Nephron (organoid): Measurements from ENCODE around the gene XRN1.

Experiments used
- H3K27ac Mint-ChIP-seq, 3 experiments: 2 replicates each; pipeline ENCODE4 v1.8.0; 2020; ENCODE audit warnings: mixed read lengths in 3 of 3, mild to moderate bottlenecking in 2 of 3, moderate library complexity in 1 of 3
- H3K27me3 Mint-ChIP-seq: 2 replicates; pipeline ENCODE4 v1.8.0; 2021; ENCODE audit warnings: low read depth, mild to moderate bottlenecking, moderate library complexity, mixed read lengths
- H3K36me3 Mint-ChIP-seq: 2 replicates; pipeline ENCODE4 v1.8.0; 2020; ENCODE audit warnings: low read depth, mixed read lengths
- H3K4me1 Mint-ChIP-seq: 2 replicates; pipeline ENCODE4 v1.8.0; 2020; ENCODE audit warnings: mixed read lengths
- H3K4me3 Mint-ChIP-seq, 3 experiments: 2 replicates each; pipeline ENCODE4 v1.8.0; 2020; ENCODE audit warnings: mild to moderate bottlenecking in 3 of 3, mixed read lengths in 3 of 3, moderate library complexity in 2 of 3
- H3K9me3 Mint-ChIP-seq: 2 replicates; pipeline ENCODE4 v1.8.0; 2020; ENCODE audit warnings: mixed read lengths
- CTCF ChIP-seq, 3 experiments: fragments of 200-600 bp; sonication (generic); IDR thresholded peaks; one replicate each; pipeline ENCODE4 v1.5.0; 2021; ENCODE audit warnings: antibody characterized with exemption in 3 of 3; ENCODE audit not compliant: unreplicated experiment in 3 of 3

Gene XRN1

GRCh38 chr3:142481196-142481595 lies 33.4 kb upstream of the XRN1 start:
- Mint-ChIP-seq H3K9me3 (peaks cover 52% of the 10 kb centered on the region), H3K36me3 (peaks cover 78% of the 10 kb centered on the region), H3K27me3 (no peaks in the 10 kb centered on the region), H3K4me1 (no peaks in the 10 kb centered on the region), H3K27ac (no peak overlapping the region), H3K4me3 (no peak overlapping the region)
- TF ChIP-seq CTCF (IDR thresholded peaks at IDR 0.05; ENCODE audit: unreplicated experiment in 3 of 3), result no peak

DNA sequence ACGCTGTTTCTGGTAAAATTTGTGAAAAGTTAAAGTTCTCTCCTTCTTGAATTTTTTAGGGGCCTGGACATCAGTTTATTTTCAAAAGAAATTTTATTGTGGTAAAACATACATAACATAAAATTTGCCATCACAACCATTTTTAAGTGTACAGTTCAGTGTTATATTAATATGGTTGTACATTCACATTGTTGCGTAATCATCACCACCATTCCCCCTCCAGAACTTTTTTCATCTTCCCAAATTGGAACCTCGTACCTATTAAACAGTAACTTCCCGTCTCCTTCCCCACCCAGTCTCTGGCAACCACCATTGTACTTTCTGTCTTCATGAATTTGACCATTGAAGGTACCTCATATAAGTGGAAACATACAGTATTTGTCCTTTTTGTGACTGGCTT lies 23.0 kb upstream of the XRN1 start:
- H3K4me3 Mint-ChIP-seq, result no peak overlapping the region
- no peaks in the 10 kb centered on the region for H3K4me1 Mint-ChIP-seq
- H3K27ac Mint-ChIP-seq, result no peak overlapping the region
- no peak for TF ChIP-seq CTCF (IDR thresholded peaks at IDR 0.05; ENCODE audit: unreplicated experiment in 3 of 3)
- peaks cover 17% of the 10 kb centered on the region for H3K9me3 Mint-ChIP-seq
- no peaks in the 10 kb centered on the region for H3K27me3 Mint-ChIP-seq
- peaks cover 24% of the 10 kb centered on the region for H3K36me3 Mint-ChIP-seq

DNA sequence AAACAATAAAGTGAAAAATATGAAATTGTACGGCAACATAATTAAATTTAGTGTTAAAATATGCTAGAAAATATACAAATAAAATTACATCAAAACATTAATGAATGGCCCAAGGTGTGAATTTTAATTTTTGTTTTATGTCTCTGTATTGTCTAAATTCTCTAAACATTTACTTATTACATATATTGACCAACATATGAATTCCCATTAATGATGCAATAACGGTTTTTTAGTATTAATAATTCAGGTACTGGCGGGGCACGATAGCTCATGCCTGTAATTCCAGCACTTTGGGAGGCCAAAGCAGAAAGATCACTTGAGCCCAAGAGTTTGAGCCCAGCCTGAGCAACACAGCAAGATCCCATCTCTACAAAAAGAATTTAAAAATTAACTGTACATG lies 20.6 kb upstream of the XRN1 start:
- no peak for TF ChIP-seq CTCF (IDR thresholded peaks at IDR 0.05; ENCODE audit: unreplicated experiment in 3 of 3)
- peaks cover 15% of the 10 kb centered on the region for H3K36me3 Mint-ChIP-seq
- H3K9me3 Mint-ChIP-seq, result peaks cover 5% of the 10 kb centered on the region
- H3K4me1 Mint-ChIP-seq, result no peaks in the 10 kb centered on the region
- H3K27me3 Mint-ChIP-seq, result no peaks in the 10 kb centered on the region
- no peak overlapping the region for H3K27ac Mint-ChIP-seq
- H3K4me3 Mint-ChIP-seq, result no peak overlapping the region

DNA sequence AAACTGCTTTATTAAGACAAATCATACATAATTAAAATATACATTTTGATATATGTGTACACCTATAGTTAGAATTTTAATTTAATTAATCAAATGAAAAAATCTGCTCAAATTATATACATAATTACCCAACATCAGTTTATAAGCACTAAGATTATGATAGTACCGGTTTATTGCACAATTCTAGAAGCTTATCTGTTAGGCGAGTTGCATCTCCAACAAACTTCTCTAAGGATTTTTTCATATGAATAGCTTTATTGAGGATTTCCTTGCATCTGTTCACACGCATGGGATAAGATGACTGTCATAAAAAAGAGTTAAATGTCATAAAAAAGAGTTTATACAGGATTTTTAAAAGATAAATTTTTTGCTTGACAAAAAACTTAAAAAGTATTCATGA lies 19.9 kb upstream of the XRN1 start:
- H3K4me3 Mint-ChIP-seq, result no peak overlapping the region
- no peaks in the 10 kb centered on the region for H3K27me3 Mint-ChIP-seq
- no peak overlapping the region for H3K27ac Mint-ChIP-seq
- no peaks in the 10 kb centered on the region for H3K4me1 Mint-ChIP-seq
- H3K9me3 Mint-ChIP-seq, result peaks cover 2% of the 10 kb centered on the region
- TF ChIP-seq CTCF (IDR thresholded peaks at IDR 0.05; ENCODE audit: unreplicated experiment in 3 of 3), result no peak
- H3K36me3 Mint-ChIP-seq, result peaks cover 8% of the 10 kb centered on the region

GRCh38 chr3:142460689-142461088 lies 12.9 kb upstream of the XRN1 start:
- TF ChIP-seq CTCF (IDR thresholded peaks at IDR 0.05; ENCODE audit: unreplicated experiment in 3 of 3), result no peak
- Mint-ChIP-seq H3K27ac (no peak overlapping the region), H3K4me3 (no peak overlapping the region), H3K4me1 (no peaks in the 10 kb centered on the region), H3K36me3 (peaks cover 26% of the 10 kb centered on the region), H3K9me3 (no peaks in the 10 kb centered on the region), H3K27me3 (no peaks in the 10 kb centered on the region)

GRCh38 chr3:142459929-142460328 lies 12.1 kb upstream of the XRN1 start:
- no peak overlapping the region for H3K4me3 Mint-ChIP-seq
- TF ChIP-seq CTCF (IDR thresholded peaks at IDR 0.05; ENCODE audit: unreplicated experiment in 3 of 3), result no peak
- peaks cover 30% of the 10 kb centered on the region for H3K36me3 Mint-ChIP-seq
- no peak overlapping the region for H3K27ac Mint-ChIP-seq
- no peaks in the 10 kb centered on the region for H3K9me3 Mint-ChIP-seq
- H3K4me1 Mint-ChIP-seq, result no peaks in the 10 kb centered on the region
- no peaks in the 10 kb centered on the region for H3K27me3 Mint-ChIP-seq
